Dedifferentiated amniotic fluid mesenchymal stem cell (primary cell): ENCODE measurements around the gene ZNRF3.
"Not testable (repeated sequence)": the region's sequence is repeated elsewhere in the genome, so short reads cannot be mapped to it uniquely, and the experiment has no call there.

Experiments used
- DNase-seq: peaks from one replicate; pipeline ENCODE4 v3.0.0-alpha.2; 2016; ENCODE audit errors: extremely low spot score

ZNRF3 gene

GRCh38 chr22:28882878-28883656 lies at the start of gene ZNRF3:
ZNRF3 (plus strand) TSS chr22:28883572; CDS start chr22:28883767, 195 bp downstream.
- peak; percentile 89 for DNase-seq

DNA sequence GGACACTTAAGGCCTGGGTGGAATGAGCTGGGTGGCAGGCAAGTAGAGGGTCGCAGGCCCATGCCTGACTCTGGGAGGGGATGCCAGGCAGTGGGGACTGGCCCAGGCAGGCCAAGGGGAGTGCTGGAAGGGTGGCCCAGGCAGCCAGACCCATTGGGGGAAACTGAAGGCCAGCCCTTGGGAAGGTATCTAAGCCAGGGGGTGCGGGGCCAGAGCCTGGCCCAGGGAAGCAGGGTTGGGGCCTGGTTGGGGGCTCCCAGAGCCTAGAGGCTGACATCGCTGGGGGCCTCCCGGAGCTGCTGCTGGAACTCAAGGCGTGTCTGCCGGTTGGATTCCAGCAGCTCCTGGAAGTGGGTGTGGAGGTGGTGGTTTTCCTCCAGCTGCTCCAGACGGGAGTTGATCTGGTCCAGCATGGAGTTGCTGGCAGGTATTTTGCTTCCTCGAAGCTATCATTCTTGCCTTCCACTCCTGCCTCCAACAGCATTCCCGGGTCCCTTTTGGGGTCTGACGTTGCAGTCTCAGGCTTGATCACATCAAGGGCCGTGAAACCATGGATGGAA lies 47.7 kb upstream of the ZNRF3 start:
- no peak for DNase-seq

- DNase-seq, result no peak
Observed at GRCh38 chr22:28837640-28838039, 45.7 kb upstream of the ZNRF3 start.

DNA sequence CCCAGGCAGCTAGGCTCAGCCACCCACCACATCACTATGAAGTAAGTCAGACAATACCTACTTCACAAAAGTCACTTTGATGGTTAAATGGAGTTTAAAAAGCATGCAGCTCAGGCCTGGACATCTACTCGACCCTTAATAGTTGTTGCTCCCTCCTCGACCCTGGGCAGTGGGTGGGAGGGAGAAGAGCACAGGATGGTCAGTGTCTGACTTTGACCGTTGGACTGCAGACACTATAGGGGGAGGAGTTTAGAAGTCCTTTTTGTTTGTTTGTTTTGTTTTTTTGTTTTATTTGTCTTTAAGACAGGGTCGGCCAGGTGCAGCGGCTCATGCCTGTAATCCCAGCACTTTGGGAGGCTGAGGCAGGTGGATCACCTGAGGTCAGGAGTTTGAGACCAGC lies 44.4 kb upstream of the ZNRF3 start:
- DNase-seq, result no peak

DNA sequence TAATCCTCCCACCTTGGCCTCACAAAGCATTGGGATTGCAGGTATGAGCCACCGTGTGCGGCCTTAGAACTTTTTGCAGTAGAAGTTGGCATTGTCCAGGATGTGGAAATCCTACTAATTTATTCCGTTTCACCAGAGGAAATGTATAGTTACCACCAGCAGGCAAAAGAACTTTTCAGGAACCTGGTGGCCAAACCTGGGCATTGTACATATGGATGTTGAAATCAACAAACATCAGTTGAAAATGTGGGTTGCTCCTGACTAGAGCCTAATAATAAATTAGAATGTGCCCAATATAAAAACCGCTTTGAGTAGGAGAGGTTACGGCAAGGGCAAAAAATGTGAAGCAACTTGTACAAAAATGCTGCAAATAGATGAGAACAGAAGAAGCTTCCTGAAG lies 42.3 kb upstream of the ZNRF3 start:
- DNase-seq, result no peak

DNA sequence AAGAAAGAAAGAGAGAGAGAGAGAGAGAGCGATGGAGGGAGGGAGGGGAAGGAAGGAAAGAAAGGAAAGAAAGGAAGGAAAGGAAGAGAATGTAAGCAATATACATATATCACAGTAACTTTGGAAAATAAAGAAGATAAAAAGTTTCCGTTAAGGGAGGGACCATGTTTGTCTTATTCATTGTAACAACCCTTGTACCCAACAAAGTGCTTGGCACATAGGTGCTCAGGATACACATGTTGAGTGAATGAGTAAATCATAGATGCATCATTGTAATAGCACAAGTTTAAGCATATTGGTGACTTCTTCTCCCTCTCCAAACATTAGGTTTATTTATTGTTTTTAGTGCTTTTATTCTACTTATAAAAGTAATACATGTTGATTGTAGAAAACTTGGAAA lies 39.7 kb upstream of the ZNRF3 start:
- no peak for DNase-seq

DNA sequence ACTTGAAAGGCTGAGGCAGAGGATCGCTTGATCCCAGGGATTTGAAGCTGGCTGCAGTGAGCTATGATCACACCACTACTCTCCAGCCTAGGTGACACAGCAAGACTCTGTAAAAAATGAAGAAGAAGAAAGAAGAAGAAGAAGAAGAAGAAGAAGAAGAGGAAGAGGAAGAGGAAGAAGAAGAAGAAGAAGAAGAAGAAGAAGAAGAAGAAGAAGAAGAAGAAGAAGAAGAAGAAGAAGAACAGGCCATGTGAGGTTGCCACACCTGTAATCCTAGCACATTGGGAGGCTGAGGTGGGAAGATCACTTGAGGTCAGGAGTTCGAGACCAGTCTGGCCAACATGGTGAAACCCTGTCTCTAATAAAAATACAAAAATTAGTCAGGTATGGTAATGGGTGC lies 39.1 kb upstream of the ZNRF3 start:
- not testable (repeated sequence) for DNase-seq

DNA sequence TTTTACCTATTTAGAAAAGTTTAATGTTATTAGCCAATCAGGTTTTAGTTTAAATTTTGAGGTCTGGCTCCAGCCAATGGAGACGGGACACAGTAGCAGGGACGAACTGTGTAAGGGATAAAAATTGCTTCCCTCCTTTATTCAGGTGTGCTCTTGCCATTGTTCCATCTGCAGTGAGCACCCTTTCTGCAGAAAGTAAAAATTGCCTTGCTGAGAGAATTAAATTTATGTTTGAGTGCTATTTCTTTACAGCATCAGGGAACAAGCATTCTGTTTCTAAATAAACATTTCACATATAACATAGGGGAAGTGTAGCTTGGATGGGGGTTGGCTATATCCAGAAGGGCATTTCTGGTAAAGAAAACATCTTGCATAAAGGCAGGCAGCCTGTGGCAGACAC lies 36.4 kb upstream of the ZNRF3 start:
- DNase-seq, result no peak

- peak; percentile 62 for DNase-seq
Observed at GRCh38 chr22:28855355-28856094, 27.8 kb upstream of the ZNRF3 start.

- DNase-seq, result no peak
Observed at GRCh38 chr22:28856095-28856455, 27.3 kb upstream of the ZNRF3 start.

DNA sequence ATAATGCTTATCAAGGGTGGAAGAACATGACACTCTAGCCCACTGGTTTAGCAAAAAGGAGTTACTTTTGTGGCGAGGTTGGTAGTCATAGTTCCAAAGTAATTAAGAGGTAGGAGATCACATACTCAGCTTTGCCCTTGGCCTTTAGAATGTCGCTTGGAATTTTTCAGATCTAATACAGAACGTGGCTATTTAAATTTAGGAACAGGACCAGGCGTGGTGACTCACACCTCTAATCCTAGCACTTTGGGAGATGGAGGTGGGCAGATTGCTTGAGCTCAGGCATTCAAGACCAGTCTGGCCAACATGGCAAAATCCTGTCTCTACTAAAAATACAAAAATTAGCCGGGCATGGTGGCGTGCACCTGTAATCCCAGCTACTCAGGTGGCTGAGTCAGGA lies 26.1 kb upstream of the ZNRF3 start:
- DNase-seq, result no peak

DNA sequence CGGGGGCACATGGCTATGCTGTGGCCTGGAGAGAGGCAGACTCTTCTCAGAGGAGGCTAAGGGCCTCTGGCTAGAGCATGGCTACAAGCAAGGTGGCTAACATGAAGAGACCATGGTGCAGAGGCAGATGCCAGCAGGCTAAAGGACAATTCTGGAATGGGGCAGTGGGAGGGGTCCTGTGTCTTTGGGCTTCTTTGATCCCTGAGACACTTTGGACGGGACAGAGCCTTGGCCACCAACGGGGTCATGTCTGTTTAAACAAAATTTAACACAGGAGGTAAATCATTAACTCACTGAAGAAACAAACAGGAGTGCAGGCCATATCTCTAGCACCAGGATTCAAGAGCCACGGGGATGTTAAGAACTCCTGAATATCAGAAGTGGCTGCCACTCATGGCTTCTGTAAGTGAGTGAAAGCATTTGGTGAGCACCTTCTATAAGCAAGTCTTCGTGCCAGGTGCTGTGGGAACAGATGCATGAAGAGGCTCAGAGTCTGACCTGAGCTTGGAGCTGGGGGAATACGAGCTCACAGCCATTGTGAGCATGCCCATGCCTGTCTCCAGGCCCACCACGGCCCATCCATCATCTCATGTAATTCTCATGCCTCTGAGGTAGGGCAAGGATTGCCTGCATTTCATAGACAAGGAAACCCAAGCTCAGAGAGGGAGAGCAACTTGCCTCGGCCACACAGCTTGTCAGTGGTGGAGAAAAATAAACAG lies 18.3 kb upstream of the ZNRF3 start:
- DNase-seq, result no peak

GRCh38 chr22:28867191-28867590 lies 16.2 kb upstream of the ZNRF3 start:
- no peak for DNase-seq

GRCh38 chr22:28868389-28868788 lies 15.0 kb upstream of the ZNRF3 start:
- DNase-seq, result not testable (repeated sequence)

DNA sequence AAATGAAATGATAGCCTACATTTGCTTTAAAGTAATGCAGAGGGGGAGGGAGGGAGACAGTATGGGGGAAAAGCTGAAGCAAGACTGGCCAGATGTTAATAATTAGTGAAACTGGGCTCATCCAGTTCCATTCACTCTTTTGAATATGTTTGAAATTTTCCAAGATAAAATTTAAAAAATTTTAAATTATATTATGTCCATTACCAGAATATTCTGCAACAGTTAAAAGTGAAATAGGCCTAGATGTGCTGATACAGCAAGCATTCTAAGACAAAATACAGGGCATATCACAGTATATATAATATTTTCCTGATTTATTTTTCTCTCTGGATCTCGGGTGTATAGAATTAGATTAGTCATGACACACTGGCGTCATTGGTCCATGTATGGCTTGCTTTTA lies 13.6 kb upstream of the ZNRF3 start:
- DNase-seq, result no peak

DNA sequence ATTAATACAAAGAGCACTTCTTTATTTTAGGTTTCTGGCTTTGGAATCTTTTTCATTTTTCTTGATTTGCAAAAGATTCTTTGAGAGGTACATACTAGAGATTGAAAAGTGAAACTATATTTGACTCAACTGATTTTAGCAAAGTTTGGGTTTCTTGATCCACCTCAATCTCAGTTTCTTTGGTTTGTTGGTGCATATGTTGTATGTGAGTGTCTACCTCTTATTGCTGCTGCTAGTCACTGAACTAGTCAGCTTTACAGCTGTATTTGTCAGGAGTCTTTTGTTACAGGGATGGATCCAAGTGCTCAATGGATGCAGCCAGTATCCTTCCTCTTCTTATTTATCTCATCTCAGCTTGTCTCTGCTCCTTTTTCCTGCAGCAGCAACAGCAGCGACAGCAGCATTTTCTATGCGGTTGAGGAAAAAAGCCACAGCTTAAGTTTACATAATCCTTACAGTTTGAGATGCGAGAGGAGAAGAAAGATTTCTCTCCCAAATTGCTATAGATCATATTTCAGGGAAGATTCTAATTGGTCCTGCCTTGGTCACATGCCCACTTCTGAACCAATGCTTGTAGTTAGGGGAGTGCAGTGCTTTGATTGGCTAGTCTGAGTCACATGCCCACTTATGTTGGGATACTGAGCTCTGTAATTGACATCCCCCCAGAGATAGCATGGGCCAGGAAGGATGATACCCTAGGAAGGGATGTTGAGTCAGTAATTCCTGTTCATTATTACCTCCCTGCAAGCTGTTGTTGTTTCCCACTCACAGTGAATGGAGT lies 10.0 kb upstream of the ZNRF3 start:
- no peak for DNase-seq

DNA sequence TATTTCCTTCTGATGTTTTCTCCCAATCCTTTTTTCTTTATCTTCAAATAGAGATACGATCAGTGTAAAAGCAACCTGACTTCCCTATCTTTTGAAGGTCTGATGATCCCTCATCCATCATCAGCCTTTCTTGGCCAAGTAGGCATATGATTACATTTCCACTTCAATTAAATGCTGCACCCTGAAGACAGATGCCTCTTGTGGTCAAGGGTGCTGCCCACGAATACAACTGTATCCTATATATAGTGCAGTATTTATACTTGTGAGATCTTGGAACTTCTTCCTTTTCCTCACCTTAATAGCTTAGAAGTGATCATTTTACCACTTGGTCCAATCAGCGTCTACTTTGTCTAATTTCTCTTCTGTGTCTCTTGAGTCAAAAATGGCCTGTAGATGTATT lies 9.3 kb upstream of the ZNRF3 start:
- DNase-seq, result no peak

DNA sequence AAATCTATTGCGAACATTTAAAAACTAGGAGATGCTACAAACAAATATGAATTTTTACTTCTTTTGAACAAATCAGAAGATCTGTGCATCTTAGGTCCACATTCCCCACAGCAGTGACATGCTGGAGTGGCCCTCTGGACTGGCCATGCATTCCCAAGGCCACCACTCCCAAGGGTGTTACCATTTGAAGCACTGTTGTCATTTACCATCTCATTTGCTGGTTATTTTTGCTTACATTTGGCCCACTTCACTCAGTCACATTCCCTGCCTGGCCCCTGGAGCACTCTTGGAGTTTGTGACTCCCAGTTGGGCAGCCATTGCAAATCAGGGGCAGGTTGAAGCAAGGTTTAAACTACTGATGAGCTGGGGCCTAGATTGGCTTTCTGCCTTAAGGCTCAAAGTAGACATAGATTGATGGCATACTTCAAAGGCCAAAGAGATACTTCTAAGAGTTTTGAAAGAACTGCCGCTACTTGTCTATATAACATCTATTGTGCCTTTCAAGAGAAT lies 8.5 kb upstream of the ZNRF3 start:
- no peak for DNase-seq

DNA sequence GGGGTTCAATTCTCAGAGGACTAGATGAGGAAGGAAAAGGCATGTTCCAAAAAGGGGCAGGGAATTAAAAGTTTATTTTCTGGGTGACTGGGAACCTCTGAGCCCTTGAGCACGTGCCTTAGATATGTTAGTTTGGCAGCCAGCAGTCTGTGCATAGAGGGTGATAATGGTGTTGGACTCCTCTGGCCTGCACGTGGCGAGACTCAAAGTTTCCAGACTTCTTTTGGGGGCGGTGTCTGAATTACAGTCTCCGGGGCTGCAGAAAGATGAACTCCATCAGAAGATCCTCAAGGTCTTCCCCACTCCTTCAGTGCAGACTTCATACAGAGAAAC lies 861 bp upstream of the ZNRF3 start:
- DNase-seq, result no peak

DNA sequence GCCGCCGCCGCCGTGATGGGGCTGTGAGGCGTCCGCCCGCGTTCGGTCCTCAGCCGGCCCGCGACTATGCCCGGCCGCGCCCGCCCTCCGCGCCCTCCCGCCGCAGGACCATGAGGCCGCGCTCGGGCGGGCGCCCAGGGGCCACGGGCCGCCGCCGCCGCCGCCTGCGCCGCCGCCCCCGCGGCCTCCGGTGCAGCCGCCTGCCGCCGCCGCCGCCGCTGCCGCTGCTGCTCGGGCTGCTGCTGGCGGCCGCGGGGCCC lies 215 bp downstream of the ZNRF3 start:
- DNase-seq, result no peak

DNA sequence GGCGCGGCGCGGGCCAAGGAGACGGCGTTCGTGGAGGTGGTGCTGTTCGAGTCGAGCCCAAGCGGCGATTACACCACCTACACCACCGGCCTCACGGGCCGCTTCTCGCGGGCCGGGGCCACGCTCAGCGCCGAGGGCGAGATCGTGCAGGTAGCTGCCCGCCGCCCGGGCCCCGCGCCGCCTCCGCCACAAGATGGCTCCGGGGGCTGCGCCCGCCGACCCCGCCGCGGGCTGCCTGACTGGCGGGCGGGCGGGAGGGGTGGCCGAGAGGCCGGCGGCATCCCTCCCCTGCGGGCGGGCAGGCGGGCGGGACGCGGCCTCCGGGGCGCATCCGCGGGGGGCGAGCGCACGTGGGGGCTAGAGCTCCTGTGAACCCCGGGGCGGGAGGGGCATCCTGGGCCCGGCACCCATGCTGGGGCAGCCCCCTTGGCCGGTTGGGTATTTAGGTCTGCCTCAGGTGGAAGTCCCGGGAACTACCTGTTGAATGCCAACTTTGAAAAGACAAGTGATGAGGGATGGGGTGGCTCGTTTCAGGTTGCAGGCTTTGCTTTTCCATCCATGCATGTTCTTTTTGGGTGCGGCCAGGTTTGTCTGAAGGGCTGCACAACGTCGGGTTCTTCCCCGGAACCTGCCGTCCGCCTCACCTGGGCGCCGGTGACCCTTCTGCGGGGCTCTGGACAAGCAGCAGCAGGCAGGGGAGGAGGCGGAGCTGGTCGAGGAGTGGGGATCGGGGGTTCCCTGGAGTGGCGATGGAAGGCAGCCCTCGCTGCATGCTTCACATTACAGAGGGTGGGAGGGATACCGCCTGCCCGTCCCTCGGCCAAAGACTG lies 760 bp downstream of the ZNRF3 start:
- no peak for DNase-seq
